Ascending aorta (tissue), 2 donors: ENCODE measurements around the gene PID1. TPM values are rescaled to one million over a fixed set of nuclear protein-coding genes. Genes with fewer than 3 reads are reported as not detected.
A peak's percentile ranks its signal among the peaks of the same experiment; 100 is the strongest.

Experiments used
- DNase-seq, 2 donors: peaks; one replicate each; pipeline ENCODE4 v3.0.0-alpha.2; 2019; ENCODE audit warnings: low spot score in 2 of 2
- H3K27ac ChIP-seq, 2 donors: fragments of 200-600 bp; sonication (generic); one replicate each; pipeline ENCODE4 v1.5.1; 2016 to 2017; ENCODE audit warnings: mild to moderate bottlenecking in 1 of 2
- H3K27me3 ChIP-seq: fragments of 200-600 bp; sonication (generic); one replicate; pipeline ENCODE4 v1.5.1; 2017
- H3K36me3 ChIP-seq, 2 donors: fragments of 200-600 bp; sonication (generic); one replicate each; pipeline ENCODE4 v1.5.1; 2016
- H3K4me1 ChIP-seq, 2 donors: fragments of 200-600 bp; sonication (generic); one replicate each; pipeline ENCODE4 v1.5.1; 2016 to 2017; ENCODE audit warnings: mild to moderate bottlenecking in 1 of 2
- H3K4me3 ChIP-seq, 2 donors: fragments of 200-600 bp; sonication (generic); one replicate each; pipeline ENCODE4 v1.5.1; 2016 to 2017; ENCODE audit warnings: mild to moderate bottlenecking in 1 of 2
- H3K9me3 ChIP-seq, 2 donors: fragments of 200-600 bp; sonication (generic); one replicate each; pipeline ENCODE4 v1.5.1; 2016
- intact Hi-C: fragments of 100-400 bp; cut with DNase I; formaldehyde crosslinking; loops from one replicate; pipeline ENCODE4 v1.15.1; 2023
- total RNA-seq: library from RNA; depleted of rRNA; stranded (reverse); fragments of >200 nt; gene quantifications from one replicate; pipeline ENCODE4 v1.1.0, GENCODE V29; 2016
- TF ChIP-seq, protein P1 (sequence below), 3 experiments: fragments of 200-600 bp in 2 of 3; fragments of 450-650 bp in 1 of 3; sonication (generic) in 2 of 3; IDR thresholded peaks; one replicate each; pipeline ENCODE4 v1.5.1; 2016 to 2019; ENCODE audit warnings: antibody characterized with exemption in 3 of 3, mild to moderate bottlenecking in 1 of 3, moderate library complexity in 1 of 3

PID1 gene, protein sequence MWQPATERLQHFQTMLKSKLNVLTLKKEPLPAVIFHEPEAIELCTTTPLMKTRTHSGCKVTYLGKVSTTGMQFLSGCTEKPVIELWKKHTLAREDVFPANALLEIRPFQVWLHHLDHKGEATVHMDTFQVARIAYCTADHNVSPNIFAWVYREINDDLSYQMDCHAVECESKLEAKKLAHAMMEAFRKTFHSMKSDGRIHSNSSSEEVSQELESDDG
- total RNA-seq = 38.4 TPM

GRCh38 chr2:229270551-229271410, at the start of gene PID1:
Gene PID1, minus strand, starts transcription at chr2:229271287. Its CDS starts 244 bp downstream, at chr2:229271043.
- Histone ChIP-seq H3K4me3 (peak within 1 kb of the TSS; percentile 92 to 94), H3K4me1 (peaks cover 6 to 8% of the 10 kb centered on the region in 2 donors), H3K36me3 (no peaks in the 10 kb centered on the region), H3K27ac (peak within 1 kb of the TSS; percentile 91 to 95), H3K27me3 (no peaks in the 10 kb centered on the region), H3K9me3 (no peaks in the 10 kb centered on the region)
- peak in 1 of 2 donors; percentile 68 for DNase-seq
- TF ChIP-seq, protein P1, sequence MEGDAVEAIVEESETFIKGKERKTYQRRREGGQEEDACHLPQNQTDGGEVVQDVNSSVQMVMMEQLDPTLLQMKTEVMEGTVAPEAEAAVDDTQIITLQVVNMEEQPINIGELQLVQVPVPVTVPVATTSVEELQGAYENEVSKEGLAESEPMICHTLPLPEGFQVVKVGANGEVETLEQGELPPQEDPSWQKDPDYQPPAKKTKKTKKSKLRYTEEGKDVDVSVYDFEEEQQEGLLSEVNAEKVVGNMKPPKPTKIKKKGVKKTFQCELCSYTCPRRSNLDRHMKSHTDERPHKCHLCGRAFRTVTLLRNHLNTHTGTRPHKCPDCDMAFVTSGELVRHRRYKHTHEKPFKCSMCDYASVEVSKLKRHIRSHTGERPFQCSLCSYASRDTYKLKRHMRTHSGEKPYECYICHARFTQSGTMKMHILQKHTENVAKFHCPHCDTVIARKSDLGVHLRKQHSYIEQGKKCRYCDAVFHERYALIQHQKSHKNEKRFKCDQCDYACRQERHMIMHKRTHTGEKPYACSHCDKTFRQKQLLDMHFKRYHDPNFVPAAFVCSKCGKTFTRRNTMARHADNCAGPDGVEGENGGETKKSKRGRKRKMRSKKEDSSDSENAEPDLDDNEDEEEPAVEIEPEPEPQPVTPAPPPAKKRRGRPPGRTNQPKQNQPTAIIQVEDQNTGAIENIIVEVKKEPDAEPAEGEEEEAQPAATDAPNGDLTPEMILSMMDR (IDR thresholded peaks at IDR 0.05) = no peak
- intact Hi-C loops = loop anchor here (5.0 kb wide), 3 partner anchors 147 to 588 kb away; no protein-coding TSS in a partner anchor

DNA sequence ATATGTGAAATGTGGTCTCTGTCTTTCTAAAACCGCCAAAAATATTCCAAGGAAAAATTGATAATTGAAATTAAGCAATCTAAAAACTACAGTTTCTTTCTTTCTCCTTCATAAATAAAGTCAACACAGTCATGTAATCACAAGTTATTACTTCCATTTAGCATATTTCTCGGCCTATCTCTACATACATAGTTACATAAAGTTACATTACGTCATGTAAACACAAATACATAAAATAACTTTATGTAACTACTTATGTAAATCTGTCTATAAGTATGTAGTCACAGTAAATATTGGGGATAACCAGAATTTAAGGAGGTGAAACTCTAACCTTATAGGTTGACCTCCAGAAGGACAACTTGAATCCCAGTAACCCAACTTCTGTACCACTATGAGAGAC, 48.5 kb upstream of the PID1 start:
- Histone ChIP-seq H3K4me1 (no peaks in the 10 kb centered on the region), H3K27ac (no peak overlapping the region), H3K36me3 (no peaks in the 10 kb centered on the region), H3K4me3 (no peak overlapping the region), H3K27me3 (no peaks in the 10 kb centered on the region), H3K9me3 (no peaks in the 10 kb centered on the region)
- intact Hi-C loops = no loop called here
- TF ChIP-seq, protein P1 (IDR thresholded peaks at IDR 0.05) = no peak
- DNase-seq = no peak

GRCh38 chr2:229314117-229314516, 43.0 kb upstream of the PID1 start:
- H3K27ac ChIP-seq = peak overlapping the region; percentile 25 to 33
- intact Hi-C loops = no loop called here

DNA sequence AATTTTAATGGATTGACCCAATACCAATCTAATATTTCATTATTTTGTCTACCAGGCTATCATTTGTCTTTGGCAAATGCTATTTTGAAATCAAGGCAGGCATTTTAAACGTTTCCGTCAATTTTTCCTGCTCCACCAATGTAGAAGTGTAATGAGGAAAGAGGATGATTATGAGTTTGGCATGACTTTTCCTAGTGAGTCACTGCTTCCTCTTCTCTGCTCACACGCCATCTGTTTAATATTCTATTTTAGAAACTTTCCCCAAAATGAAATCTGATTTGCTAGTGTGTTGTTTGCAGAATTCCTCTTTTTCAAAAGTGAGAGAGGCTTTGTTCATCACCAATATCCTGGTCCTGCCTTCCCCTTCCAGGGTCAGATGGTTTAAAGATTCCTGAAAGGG, 42.5 kb upstream of the PID1 start:
- Histone ChIP-seq H3K36me3 (no peaks in the 10 kb centered on the region), H3K27me3 (no peaks in the 10 kb centered on the region), H3K27ac (peak overlapping the region; percentile 25 to 33), H3K4me1 (no peaks in the 10 kb centered on the region), H3K9me3 (no peaks in the 10 kb centered on the region), H3K4me3 (no peak overlapping the region)
- TF ChIP-seq, protein P1 (IDR thresholded peaks at IDR 0.05) = no peak
- no peak for DNase-seq
- intact Hi-C loops = no loop called here

More at GRCh38 chr2:229314117-229314516, 43.0 kb upstream of the PID1 start:
- no peak for DNase-seq
- H3K4me1 ChIP-seq = no peaks in the 10 kb centered on the region
- TF ChIP-seq, protein P1 (IDR thresholded peaks at IDR 0.05) = no peak
- no peaks in the 10 kb centered on the region for H3K27me3 ChIP-seq
- no peak overlapping the region for H3K4me3 ChIP-seq
- H3K36me3 ChIP-seq = no peaks in the 10 kb centered on the region
- H3K9me3 ChIP-seq = no peaks in the 10 kb centered on the region

DNA sequence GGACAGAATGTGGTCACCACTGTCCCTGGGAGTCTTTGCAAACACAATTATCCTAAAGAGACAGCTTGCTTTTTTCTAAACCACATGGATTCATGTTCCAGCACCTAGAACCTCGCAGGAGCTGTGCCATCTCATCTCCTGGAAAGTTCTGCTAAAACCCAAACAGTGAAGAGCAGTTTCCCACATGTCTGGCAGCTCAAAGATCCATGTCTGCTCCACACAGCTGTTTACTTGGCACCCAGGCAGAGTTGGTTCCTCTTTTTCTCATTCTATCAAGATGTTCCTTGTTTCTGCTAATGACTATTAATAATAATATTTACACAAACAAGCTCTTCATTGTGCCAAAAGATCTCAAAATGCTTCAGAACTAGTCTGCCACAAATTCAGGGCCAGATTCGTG, 30.1 kb upstream of the PID1 start:
- no peak overlapping the region for H3K4me3 ChIP-seq
- no peak overlapping the region for H3K27ac ChIP-seq
- H3K9me3 ChIP-seq = no peaks in the 10 kb centered on the region
- TF ChIP-seq, protein P1 (IDR thresholded peaks at IDR 0.05) = no peak
- H3K27me3 ChIP-seq = no peaks in the 10 kb centered on the region
- H3K36me3 ChIP-seq = no peaks in the 10 kb centered on the region
- peaks cover 0 to 14% of the 10 kb centered on the region in 2 donors for H3K4me1 ChIP-seq
- intact Hi-C loops = no loop called here
- DNase-seq = no peak
